ENCODE data around the gene EOLA2. TPM values are rescaled to one million over a fixed set of nuclear protein-coding genes. Genes with fewer than 3 reads are reported as not detected.
A peak's percentile ranks its signal among the peaks of the same experiment; 100 is the strongest.
"Not testable (repeated sequence)": the region's sequence is repeated elsewhere in the genome, so short reads cannot be mapped to it uniquely, and the experiment has no call there.

The EOLA2 gene
- total RNA-seq (10 to 100 TPM; 63.9 to 68.5 TPM), total RNA-seq (34.6 to 35.6 reads per million in 2 donors)

DNA sequence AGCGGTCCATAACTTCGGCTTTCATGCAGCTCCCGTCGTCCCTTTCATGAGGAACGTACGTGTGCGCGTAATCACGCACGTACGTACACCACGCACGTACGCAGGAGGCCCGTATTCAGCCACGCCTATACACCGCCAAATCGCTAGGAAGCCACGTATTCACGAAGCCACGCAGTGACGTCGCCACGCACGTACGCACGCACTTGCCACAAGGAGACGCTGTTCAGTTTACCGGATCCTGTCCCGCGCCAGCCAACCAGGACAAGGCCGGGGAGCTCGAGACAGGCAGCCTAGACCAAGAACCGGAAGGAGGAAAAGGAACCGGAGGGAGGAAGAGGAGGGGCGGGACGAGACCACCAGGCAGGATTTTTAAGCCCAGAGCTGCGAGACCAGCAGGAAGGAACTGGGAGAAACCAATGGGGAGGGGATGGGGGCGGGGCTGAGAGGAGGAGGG, at the start of gene EOLA2:
Gene EOLA2, minus strand, starts transcription at position 65 of the 454 bp plus-strand sequence. CDS start 4,617 bp downstream, outside the sequence.
- H3K36me3 Mint-ChIP-seq (ENCODE audit: low read depth), result no peaks in the 10 kb centered on the region
- H3K9me3 ChIP-seq (ENCODE audit: control insufficient read depth, low read length, poor library complexity, severe bottlenecking), result no peaks in the 10 kb centered on the region
- ATAC-seq, result peak; percentile 62
- H3K4me3 Mint-ChIP-seq, result peak within 1 kb of the TSS; percentile 94
- peak within 1 kb of the TSS; percentile 57 for H3K27ac Mint-ChIP-seq
- no peaks in the 10 kb centered on the region for H3K27me3 Mint-ChIP-seq
- DNase-seq, result peak; percentile 72 to 85 (median 78)
- H3K4me1 Mint-ChIP-seq, result peaks cover under 1% of the 10 kb centered on the region

DNA sequence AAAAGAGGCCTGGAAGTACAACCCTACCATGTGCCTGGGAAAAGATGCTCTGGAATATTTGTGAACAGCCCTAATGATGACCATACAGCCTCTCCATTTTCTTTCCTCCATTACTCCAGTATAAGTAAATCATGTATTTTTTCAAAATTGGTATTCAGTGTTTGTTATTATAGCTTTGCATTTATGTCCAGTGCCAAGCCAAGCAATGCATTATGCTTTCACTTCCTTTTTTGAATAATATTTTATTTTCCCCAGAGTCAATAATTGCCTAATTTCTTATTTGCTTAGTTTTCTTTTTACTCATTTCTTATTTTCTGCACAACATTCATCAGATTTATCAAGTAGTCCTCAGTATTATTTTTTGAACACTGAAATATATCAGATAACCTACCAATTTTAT, 49.3 kb upstream of the EOLA2 start:
- DNase-seq (no peak), ATAC-seq (no peak)
- Mint-ChIP-seq H3K27ac (no peak overlapping the region), H3K27me3 (no peaks in the 10 kb centered on the region), H3K4me3 (no peak overlapping the region), H3K4me1 (peaks cover 2% of the 10 kb centered on the region), H3K36me3 (ENCODE audit: low read depth) (peaks cover 3% of the 10 kb centered on the region)
- no peaks in the 10 kb centered on the region for H3K9me3 ChIP-seq (ENCODE audit: control insufficient read depth, low read length, poor library complexity, severe bottlenecking)

DNA sequence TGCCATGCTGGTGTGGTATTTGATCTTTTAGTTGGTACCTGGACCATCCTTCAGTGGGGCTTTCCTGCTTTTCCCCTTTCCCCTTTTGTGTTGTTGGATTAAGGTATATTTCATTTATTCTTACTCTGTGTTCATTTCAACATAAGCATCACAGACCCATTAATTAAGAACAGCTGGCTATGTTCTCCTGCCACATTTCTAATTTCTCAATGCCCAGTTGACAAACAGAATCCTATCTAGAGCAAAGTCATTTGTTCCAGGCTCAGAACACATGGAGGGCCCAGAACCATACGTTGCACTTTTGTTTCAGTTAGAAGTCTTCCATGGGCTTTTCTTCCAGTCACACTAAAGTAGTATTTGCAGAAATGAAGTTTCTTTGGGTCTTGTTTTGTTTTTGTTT, 46.1 kb upstream of the EOLA2 start:
- ATAC-seq (no peak), DNase-seq (no peak)
- peaks cover 3% of the 10 kb centered on the region for H3K36me3 Mint-ChIP-seq (ENCODE audit: low read depth)
- H3K4me1 Mint-ChIP-seq, result peaks cover 2% of the 10 kb centered on the region
- H3K4me3 Mint-ChIP-seq, result no peak overlapping the region
- no peak overlapping the region for H3K27ac Mint-ChIP-seq
- H3K9me3 ChIP-seq (ENCODE audit: control insufficient read depth, low read length, poor library complexity, severe bottlenecking), result no peaks in the 10 kb centered on the region
- H3K27me3 Mint-ChIP-seq, result no peaks in the 10 kb centered on the region

DNA sequence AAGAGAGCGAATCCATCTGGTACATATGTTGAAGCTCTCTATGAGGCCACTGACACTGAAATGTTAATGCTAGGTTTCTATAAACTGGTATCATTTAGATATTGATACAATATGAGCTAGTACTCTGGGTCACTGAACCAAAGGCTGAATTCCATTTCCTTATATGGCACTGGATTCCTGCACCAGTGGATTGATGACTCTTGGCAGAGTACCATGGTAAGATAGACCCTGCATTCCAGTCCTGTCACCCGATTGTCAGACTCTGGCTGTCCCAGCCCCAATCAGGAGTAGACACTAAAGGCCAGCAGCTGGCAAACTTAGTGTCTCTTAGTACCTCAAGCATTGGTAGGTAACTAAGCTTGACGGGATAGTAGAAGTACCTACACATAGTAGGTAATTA, 44.0 kb upstream of the EOLA2 start:
- no peaks in the 10 kb centered on the region for H3K9me3 ChIP-seq (ENCODE audit: control insufficient read depth, low read length, poor library complexity, severe bottlenecking)
- Mint-ChIP-seq H3K27me3 (no peaks in the 10 kb centered on the region), H3K36me3 (ENCODE audit: low read depth) (peaks cover 3% of the 10 kb centered on the region), H3K27ac (no peak overlapping the region), H3K4me1 (peaks cover 2% of the 10 kb centered on the region), H3K4me3 (no peak overlapping the region)
- ATAC-seq (no peak), DNase-seq (no peak)

DNA sequence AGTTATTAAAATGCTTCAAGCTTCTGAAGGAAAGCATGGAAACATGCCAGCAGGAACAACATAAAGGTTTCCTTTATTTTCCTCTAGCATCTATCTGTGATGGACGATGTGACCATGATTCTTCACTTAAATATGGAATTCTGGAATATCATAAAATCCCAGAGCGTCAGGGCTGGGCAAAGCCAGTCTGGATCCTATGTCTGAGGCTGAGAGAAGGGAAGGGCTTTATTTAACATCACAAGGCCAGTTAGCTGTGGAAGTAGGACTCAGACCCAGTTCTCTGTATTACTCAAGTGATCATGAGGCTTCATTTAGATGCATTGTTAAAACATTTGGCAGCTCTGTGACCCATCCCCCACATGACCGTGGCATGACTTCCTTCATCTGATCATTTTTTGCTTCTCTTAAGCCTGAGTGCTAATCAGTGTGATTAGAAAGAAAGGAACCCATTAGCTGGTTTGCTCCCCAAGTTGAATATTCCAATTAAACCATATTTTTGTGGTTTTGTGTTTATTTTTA, 40.9 kb upstream of the EOLA2 start:
- no peaks in the 10 kb centered on the region for H3K9me3 ChIP-seq (ENCODE audit: control insufficient read depth, low read length, poor library complexity, severe bottlenecking)
- no peak for ATAC-seq
- H3K27ac Mint-ChIP-seq, result no peak overlapping the region
- H3K27me3 Mint-ChIP-seq, result no peaks in the 10 kb centered on the region
- no peaks in the 10 kb centered on the region for H3K36me3 Mint-ChIP-seq (ENCODE audit: low read depth)
- H3K4me3 Mint-ChIP-seq, result no peak overlapping the region
- no peaks in the 10 kb centered on the region for H3K4me1 Mint-ChIP-seq
- DNase-seq, result no peak

DNA sequence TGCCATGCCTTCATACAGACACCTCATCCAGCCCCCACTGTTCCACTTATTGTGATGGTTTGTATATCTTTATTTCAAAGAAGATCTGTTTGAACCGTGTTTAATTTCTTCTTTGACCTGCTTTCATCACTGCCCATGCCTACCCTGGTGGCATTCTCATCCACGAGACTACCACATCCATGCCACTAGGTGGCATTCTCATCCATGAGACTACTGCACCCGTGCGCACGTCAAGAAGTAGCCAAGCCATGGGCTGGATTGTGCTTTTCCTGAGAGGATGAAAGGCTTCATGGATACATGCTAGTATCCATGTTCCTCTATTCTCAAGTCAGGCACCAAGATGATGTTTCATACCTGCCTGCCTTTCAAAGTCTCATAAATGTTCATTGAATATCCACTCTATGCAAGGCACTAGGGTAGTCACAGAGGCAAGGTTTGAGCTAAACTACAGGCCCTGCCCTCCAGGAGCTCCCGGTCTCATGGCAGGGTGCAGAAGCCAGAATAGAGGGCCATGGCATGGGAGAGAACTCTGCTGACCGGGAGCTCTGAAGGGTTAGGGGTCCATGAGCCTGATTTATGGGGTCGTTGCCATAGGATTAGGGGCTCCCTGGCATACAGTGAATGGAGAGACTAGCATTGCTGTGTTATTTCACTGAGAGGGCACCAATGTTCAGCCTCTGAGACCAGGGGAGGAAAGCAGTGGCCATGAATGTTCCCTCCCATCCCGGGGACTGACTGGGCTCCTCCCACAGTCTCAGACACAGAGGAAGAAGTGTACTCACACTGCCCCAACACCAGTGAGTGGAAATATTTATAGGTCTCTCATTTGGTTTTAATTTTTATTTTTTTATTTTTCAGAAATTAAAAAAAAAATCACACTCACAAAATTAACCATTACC, 24.8 kb upstream of the EOLA2 start:
- H3K9me3 ChIP-seq (ENCODE audit: control insufficient read depth, low read length, poor library complexity, severe bottlenecking), result no peaks in the 10 kb centered on the region
- H3K27ac Mint-ChIP-seq, result no peak overlapping the region
- no peak for DNase-seq
- H3K36me3 Mint-ChIP-seq (ENCODE audit: low read depth), result no peaks in the 10 kb centered on the region
- no peak overlapping the region for H3K4me3 Mint-ChIP-seq
- ATAC-seq, result peak; percentile 52
- H3K4me1 Mint-ChIP-seq, result no peaks in the 10 kb centered on the region
- H3K27me3 Mint-ChIP-seq, result no peaks in the 10 kb centered on the region

DNA sequence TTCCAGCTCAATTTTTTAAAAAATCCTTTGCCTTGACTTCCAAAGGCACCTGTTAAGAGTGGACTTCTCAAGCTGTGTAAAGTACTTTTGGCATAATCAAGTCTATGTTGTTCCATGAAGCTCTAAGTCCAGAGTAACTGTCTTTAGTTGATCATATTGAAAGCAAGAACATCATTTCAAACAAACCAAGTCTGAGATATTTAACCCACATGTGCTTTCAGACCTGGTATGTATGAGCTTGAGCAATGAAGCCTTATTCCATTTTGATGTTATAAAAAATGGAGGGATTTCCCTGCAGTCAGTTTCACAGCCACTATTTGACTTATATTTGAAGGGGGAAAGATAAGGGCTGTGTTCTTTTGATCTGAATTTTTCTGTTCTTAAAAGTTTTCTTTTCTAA, 23.7 kb upstream of the EOLA2 start:
- DNase-seq (no peak), ATAC-seq (no peak)
- H3K4me1 Mint-ChIP-seq, result no peaks in the 10 kb centered on the region
- no peak overlapping the region for H3K4me3 Mint-ChIP-seq
- no peaks in the 10 kb centered on the region for H3K9me3 ChIP-seq (ENCODE audit: control insufficient read depth, low read length, poor library complexity, severe bottlenecking)
- H3K27ac Mint-ChIP-seq, result no peak overlapping the region
- H3K27me3 Mint-ChIP-seq, result no peaks in the 10 kb centered on the region
- H3K36me3 Mint-ChIP-seq (ENCODE audit: low read depth), result no peaks in the 10 kb centered on the region

DNA sequence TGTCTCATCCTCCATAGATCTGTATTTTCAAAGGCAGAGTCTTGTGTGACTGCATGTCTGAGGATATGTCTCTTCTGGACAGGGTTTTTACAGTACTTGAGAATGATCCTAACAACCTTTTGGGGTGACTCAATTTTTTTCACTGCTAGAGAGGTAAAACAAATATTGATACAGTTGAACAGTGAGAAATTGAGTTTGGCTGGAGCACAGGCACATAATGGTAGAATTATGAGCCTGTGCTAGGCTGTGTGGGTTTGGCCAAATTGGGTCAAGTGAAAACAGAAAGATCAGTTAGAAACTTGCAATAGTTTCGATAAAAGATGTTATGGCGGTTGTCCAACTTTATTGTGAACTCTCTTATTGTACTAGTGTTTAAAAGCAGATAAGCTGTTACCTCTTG, 23.3 kb upstream of the EOLA2 start:
- DNase-seq (no peak), ATAC-seq (no peak)
- Mint-ChIP-seq H3K4me3 (no peak overlapping the region), H3K4me1 (no peaks in the 10 kb centered on the region), H3K27ac (no peak overlapping the region), H3K36me3 (ENCODE audit: low read depth) (no peaks in the 10 kb centered on the region), H3K27me3 (no peaks in the 10 kb centered on the region)
- no peaks in the 10 kb centered on the region for H3K9me3 ChIP-seq (ENCODE audit: control insufficient read depth, low read length, poor library complexity, severe bottlenecking)

DNA sequence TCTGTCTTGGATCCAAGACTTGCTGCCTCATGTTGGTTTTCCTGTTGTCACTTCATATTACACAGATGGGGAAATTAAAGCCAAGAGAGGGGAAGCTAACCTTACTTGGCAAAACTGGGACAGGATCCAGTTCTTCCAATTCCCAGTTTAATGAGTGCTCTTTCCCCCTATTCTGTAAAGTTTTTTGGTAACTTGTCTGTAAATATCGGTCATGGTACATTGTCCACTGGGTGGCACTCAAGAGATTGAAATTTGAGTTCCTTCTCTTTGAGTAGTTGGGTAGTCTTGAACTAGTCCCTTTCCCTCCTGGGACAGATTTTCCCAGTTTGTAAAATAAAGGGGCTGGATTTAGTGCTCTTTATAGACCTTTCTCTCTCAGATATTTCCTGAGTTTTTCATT, 12.4 kb upstream of the EOLA2 start:
- H3K36me3 Mint-ChIP-seq (ENCODE audit: low read depth), result no peaks in the 10 kb centered on the region
- no peak for DNase-seq
- H3K27ac Mint-ChIP-seq, result no peak overlapping the region
- no peak overlapping the region for H3K4me3 Mint-ChIP-seq
- no peaks in the 10 kb centered on the region for H3K9me3 ChIP-seq (ENCODE audit: control insufficient read depth, low read length, poor library complexity, severe bottlenecking)
- ATAC-seq, result no peak
- no peaks in the 10 kb centered on the region for H3K4me1 Mint-ChIP-seq
- no peaks in the 10 kb centered on the region for H3K27me3 Mint-ChIP-seq

DNA sequence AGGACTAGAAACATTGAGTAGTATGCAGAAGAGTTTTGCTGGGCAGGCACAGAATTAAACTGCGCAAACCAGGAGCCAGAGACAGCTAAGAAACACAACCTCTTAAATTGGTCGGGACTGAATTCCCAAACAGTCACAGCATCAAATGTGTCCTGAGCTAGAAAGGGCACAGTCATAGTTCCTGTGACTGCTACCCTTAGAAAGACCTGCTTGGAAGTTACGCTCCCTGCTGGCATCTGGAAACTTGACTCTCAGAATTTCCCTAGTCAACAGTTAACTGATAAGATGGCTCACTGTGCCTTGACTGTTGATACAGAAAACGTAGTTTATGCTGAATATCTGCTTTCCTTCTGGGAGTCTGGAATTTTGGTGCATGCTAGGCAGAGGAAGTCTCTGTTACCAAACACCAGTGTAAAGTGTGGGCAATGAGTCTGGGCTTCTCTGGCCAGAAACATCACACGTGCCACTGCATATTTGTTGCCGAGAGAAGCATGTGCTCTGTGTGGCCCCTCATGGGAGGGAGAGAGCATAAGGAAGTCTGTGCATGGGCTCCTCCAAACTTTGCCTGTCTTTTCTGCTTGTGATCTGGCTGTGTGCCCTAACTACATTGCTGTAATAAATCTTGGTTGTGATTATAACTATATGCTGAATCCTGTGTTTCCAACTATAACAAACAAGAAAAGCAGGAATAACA, 11.6 kb upstream of the EOLA2 start:
- H3K9me3 ChIP-seq (ENCODE audit: control insufficient read depth, low read length, poor library complexity, severe bottlenecking), result no peaks in the 10 kb centered on the region
- no peaks in the 10 kb centered on the region for H3K27me3 Mint-ChIP-seq
- H3K36me3 Mint-ChIP-seq (ENCODE audit: low read depth), result no peaks in the 10 kb centered on the region
- no peak overlapping the region for H3K4me3 Mint-ChIP-seq
- H3K27ac Mint-ChIP-seq, result no peak overlapping the region
- no peak for DNase-seq
- no peak for ATAC-seq
- no peaks in the 10 kb centered on the region for H3K4me1 Mint-ChIP-seq

DNA sequence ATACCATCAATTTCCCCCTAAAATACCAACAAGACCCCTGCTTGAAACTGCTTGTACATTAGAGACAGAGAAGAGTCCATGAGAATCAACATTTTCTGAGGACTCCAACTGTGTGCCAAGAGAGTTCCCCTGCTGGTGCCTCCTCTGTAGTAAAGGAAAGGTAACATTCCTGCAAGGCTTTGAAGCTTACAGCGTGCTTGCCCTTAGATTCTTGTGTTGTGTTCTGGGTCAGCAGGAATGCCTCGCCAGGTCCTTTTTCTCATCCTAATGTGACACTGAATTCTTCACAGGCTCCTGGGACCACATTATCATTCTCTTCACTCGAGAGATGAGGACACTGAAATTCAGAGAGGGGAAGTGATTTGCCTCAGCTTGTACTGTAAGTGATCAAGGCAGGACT, 9.7 kb upstream of the EOLA2 start:
- no peaks in the 10 kb centered on the region for H3K9me3 ChIP-seq (ENCODE audit: control insufficient read depth, low read length, poor library complexity, severe bottlenecking)
- Mint-ChIP-seq H3K27ac (no peak overlapping the region), H3K27me3 (no peaks in the 10 kb centered on the region), H3K4me3 (no peak overlapping the region), H3K4me1 (peaks cover 2% of the 10 kb centered on the region), H3K36me3 (ENCODE audit: low read depth) (no peaks in the 10 kb centered on the region)
- no peak for DNase-seq
- ATAC-seq, result no peak

DNA sequence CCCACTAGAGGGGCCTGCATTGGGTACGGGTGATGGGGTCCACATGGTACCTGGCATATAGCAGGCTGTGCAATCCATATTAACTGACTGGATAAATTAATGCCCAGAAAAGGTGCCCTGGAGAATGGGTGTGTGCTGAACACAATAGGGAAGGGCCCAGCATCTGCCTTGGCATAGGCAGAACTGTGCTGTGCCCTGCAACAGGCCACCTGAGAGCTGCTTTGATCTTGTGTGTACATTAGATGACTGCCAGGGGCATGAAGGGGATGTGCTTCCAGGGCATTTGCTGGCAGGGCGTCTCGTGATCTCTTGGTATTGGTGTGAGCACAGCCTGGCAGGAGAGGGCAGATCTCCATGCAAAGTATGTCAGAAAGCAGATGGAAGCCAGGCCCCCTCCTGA, 8.6 kb upstream of the EOLA2 start:
- not testable (repeated sequence) for H3K9me3 ChIP-seq (ENCODE audit: control insufficient read depth, low read length, poor library complexity, severe bottlenecking); ATAC-seq; DNase-seq; H3K4me1 Mint-ChIP-seq; H3K27me3 Mint-ChIP-seq; H3K36me3 Mint-ChIP-seq (ENCODE audit: low read depth); H3K4me3 Mint-ChIP-seq
- H3K27ac Mint-ChIP-seq, result peak overlapping the region; percentile 34

DNA sequence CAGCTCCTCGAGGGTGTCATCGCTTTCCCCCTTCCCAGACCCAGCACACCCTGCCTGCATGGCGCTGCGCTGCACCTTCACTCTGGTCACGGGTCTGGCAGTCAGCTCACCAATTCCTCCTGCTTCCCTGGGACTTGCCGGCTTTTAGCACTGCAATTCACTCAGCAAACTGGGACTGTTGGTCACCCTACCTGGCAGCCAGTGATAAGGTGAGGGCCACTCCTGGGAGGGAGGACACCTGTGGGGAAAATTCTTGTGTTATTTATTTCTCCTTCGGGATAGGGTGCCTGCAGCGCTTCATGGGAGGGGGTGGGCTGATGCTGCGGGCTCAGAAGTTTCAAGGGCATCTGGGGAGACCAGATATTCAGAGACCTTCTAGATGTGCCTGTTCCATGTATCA, 7.5 kb upstream of the EOLA2 start:
- not testable (repeated sequence) for H3K4me3 Mint-ChIP-seq; H3K36me3 Mint-ChIP-seq (ENCODE audit: low read depth); ATAC-seq; H3K27me3 Mint-ChIP-seq; H3K27ac Mint-ChIP-seq; H3K4me1 Mint-ChIP-seq; DNase-seq; H3K9me3 ChIP-seq (ENCODE audit: control insufficient read depth, low read length, poor library complexity, severe bottlenecking)

Measured in T-helper 17 cell (primary cell).